Ishikawa (cell line): ENCODE measurements around the gene ITPR2.

Experiments
- CEBPB ChIP-seq: IDR thresholded peaks from 2 replicates; pipeline ENCODE4 v1.6.1; 2012
- CREB1 ChIP-seq: IDR thresholded peaks from 2 replicates; pipeline ENCODE4 v1.6.1; 2012; ENCODE audit warnings: low read depth
- EGR1 ChIP-seq: IDR thresholded peaks from 2 replicates; pipeline ENCODE4 v1.6.1; 2012
- EP300 ChIP-seq: IDR thresholded peaks from 2 replicates; pipeline ENCODE4 v1.6.1; 2012; ENCODE audit warnings: borderline replicate concordance
- FOXM1 ChIP-seq: IDR thresholded peaks from 2 replicates; pipeline ENCODE4 v1.6.1; 2012; ENCODE audit warnings: low read depth, borderline replicate concordance
- NFIC ChIP-seq: IDR thresholded peaks from 2 replicates; pipeline ENCODE4 v1.6.1; 2012
- RAD21 ChIP-seq: IDR thresholded peaks from 2 replicates; pipeline ENCODE4 v1.6.1; 2012; ENCODE audit warnings: low read depth
- TAF1 ChIP-seq: IDR thresholded peaks from 2 replicates; pipeline ENCODE4 v1.6.1; 2012; ENCODE audit warnings: low read depth, mild to moderate bottlenecking
- TCF12 ChIP-seq: IDR thresholded peaks from 2 replicates; pipeline ENCODE4 v1.6.1; 2012; ENCODE audit warnings: low read depth
- TEAD4 ChIP-seq: IDR thresholded peaks from 2 replicates; pipeline ENCODE4 v1.6.1; 2012
- YY1 ChIP-seq: IDR thresholded peaks from 2 replicates; pipeline ENCODE4 v1.6.1; 2012; ENCODE audit warnings: low read depth
- ZBTB7A ChIP-seq: IDR thresholded peaks from 2 replicates; pipeline ENCODE4 v1.6.1; 2012; ENCODE audit warnings: low read depth
- TF ChIP-seq, protein P1 (sequence below): IDR thresholded peaks from 2 replicates; pipeline ENCODE4 v1.6.1; 2012
- TF ChIP-seq, protein P2 (sequence below): IDR thresholded peaks from 2 replicates; pipeline ENCODE4 v1.6.1; 2012
- TF ChIP-seq, protein P3 (sequence below): IDR thresholded peaks from 2 replicates; pipeline ENCODE4 v1.6.1; 2012; ENCODE audit warnings: low read depth, mild to moderate bottlenecking

The ITPR2 gene

DNA sequence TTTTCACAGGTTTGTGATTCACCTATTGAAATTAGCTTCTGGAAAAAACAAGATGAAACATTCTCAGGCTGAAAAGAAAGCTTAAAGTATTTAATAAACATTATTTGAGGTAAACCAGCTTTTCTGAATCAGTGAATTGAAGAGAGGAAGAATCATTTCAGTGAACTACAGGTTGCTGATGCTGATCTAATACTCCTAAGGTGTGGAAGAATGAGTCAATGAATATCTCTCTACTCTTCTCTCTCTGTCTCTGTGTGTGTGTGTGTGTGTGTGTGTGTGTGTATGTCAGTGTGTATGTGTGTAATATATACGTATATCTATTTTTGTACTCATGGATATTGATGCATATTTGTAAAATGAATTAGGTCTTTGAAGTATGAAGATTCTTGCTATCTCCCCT lies 325.4 kb downstream of the ITPR2 start:
- TF ChIP-seq ZBTB7A: no peak
- no peak for TF ChIP-seq TAF1
- TF ChIP-seq, protein P1, sequence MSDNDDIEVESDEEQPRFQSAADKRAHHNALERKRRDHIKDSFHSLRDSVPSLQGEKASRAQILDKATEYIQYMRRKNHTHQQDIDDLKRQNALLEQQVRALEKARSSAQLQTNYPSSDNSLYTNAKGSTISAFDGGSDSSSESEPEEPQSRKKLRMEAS: no peak
- no peak for TF ChIP-seq CREB1
- TF ChIP-seq EP300: no peak
- no peak for TF ChIP-seq TCF12
- TF ChIP-seq, protein P2, sequence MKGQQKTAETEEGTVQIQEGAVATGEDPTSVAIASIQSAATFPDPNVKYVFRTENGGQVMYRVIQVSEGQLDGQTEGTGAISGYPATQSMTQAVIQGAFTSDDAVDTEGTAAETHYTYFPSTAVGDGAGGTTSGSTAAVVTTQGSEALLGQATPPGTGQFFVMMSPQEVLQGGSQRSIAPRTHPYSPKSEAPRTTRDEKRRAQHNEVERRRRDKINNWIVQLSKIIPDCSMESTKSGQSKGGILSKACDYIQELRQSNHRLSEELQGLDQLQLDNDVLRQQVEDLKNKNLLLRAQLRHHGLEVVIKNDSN: no peak
- TF ChIP-seq, protein P3, sequence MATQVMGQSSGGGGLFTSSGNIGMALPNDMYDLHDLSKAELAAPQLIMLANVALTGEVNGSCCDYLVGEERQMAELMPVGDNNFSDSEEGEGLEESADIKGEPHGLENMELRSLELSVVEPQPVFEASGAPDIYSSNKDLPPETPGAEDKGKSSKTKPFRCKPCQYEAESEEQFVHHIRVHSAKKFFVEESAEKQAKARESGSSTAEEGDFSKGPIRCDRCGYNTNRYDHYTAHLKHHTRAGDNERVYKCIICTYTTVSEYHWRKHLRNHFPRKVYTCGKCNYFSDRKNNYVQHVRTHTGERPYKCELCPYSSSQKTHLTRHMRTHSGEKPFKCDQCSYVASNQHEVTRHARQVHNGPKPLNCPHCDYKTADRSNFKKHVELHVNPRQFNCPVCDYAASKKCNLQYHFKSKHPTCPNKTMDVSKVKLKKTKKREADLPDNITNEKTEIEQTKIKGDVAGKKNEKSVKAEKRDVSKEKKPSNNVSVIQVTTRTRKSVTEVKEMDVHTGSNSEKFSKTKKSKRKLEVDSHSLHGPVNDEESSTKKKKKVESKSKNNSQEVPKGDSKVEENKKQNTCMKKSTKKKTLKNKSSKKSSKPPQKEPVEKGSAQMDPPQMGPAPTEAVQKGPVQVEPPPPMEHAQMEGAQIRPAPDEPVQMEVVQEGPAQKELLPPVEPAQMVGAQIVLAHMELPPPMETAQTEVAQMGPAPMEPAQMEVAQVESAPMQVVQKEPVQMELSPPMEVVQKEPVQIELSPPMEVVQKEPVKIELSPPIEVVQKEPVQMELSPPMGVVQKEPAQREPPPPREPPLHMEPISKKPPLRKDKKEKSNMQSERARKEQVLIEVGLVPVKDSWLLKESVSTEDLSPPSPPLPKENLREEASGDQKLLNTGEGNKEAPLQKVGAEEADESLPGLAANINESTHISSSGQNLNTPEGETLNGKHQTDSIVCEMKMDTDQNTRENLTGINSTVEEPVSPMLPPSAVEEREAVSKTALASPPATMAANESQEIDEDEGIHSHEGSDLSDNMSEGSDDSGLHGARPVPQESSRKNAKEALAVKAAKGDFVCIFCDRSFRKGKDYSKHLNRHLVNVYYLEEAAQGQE: no peak
- no peak for TF ChIP-seq EGR1
- no peak for TF ChIP-seq FOXM1
- no peak for TF ChIP-seq RAD21
- no peak for TF ChIP-seq CEBPB
- no peak for TF ChIP-seq NFIC
- TF ChIP-seq YY1: no peak
- TF ChIP-seq TEAD4: no peak

DNA sequence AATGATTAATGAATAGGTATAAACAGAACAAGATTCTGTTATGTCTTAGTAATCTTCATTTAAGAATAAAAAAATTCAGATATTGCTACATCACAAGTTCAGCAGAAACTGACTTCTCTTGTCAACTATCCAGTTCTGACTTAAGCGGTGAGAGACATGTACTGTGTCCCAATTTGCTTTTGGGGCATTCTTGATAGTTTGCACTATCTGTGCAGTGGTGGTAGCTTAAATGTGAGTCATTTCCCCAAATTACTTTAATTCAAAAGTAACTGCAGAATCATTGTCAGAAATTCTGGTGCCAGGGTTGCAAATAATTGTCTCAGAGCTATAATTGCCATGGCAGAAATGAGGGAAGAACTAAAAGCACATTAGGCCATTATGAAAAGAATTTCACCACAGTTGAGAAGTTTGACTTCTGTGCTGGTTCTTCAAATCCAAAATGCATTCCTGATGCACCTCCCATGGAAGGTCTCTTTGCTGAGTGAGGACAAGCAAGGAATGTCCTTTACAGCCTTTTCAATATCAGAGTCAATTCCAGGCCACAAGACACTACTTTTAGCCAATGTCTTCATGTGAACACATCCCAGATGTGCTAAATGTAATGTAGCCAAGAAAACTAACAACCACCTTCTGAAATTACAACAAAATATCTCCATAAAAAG lies 332.9 kb downstream of the ITPR2 start:
- TF ChIP-seq CREB1 (no peak), FOXM1 (no peak), NFIC (no peak), CEBPB (no peak), EP300 (no peak), TEAD4 (no peak), ZBTB7A (no peak), RAD21 (no peak), EGR1 (no peak), TCF12 (no peak), YY1 (no peak), TAF1 (no peak)
- TF ChIP-seq, protein P3: no peak
- TF ChIP-seq, protein P2: no peak
- TF ChIP-seq, protein P1: no peak

DNA sequence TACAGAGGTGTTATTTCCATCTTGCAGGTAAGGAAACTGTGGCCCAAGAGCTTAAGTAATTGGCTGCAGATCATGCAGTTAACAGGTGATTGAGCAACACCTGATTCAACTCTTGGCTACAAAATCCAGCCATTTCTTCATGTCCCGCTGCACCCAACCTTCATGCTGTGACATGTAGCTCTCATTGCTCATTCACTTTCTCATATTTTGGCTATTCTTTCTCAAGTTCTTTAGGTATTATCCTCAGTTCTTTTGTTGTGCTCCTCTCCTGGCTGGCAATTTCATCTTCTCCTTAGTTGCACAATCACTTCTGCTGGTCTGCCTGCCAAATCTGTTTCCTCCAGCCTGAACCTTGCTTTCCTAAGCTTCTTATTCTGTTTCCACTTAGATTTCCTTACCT lies 336.8 kb downstream of the ITPR2 start:
- TF ChIP-seq NFIC: 0 out of 2 replicates have a peak, but pooled peaks have one; percentile 20
- TF ChIP-seq CEBPB: peak; percentile 97
- 0 out of 2 replicates have a peak, but pooled peaks have one; percentile 8 for TF ChIP-seq TEAD4
- TF ChIP-seq RAD21: no peak
- no peak for TF ChIP-seq ZBTB7A

DNA sequence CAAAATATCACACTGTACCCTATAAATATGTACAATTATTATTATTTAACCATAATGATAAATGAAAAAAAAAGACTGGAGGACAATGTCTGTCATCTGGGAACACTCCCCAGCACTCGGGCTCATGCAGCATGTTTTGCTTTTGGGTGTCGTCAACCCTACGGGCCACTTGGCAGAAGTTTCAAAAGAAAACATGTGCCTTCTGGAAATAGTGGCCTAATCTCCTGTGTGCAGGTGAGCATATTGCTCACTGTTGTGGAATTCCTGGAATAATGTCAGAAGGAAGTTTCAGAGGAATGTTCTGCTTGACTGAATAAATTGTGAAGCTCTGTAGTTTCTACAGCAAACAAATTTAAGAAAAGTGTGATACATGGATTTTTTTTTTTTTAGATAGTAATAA lies 339.3 kb downstream of the ITPR2 start:
- TF ChIP-seq FOXM1 (peak; percentile 96), YY1 (peak; percentile 47; the same call in 1 of the 2 replicates), TAF1 (no peak), EGR1 (no peak), RAD21 (peak; percentile 29; the same call in 1 of the 2 replicates), EP300 (peak; percentile 91), ZBTB7A (no peak), TCF12 (peak; percentile 95), CREB1 (no peak), TEAD4 (peak; percentile 98), CEBPB (peak; percentile 86), NFIC (peak; percentile 96)
- TF ChIP-seq, protein P2: peak; percentile 52; the same call in 1 of the 2 replicates
- TF ChIP-seq, protein P3: no peak
- TF ChIP-seq, protein P1: peak; percentile 97
